Measurements from ENCODE around the gene LYPD6.
"Not testable (repeated sequence)": the region's sequence is repeated elsewhere in the genome, so short reads cannot be mapped to it uniquely, and the experiment has no call there.

LYPD6 gene

DNA sequence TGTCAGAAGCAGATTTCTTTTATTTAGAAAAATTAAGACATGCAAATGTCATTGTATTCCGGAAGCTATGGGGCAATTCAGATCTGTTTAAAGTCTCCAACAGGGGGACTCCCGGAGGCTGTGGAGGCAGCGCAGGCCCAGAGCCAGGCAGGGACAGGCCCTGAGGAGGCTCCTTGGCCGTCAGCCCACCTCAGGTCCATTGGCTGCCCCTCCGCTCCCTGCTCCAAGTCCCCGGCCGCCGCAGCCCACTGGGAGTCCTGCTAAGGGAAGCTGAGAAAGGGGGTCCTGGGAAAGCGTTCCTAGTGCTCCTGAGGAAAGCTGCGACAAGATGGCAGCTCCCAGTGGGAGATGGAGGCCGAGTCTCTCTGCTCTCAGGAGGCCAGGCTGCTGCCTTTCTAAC is 20.0 kb upstream of the LYPD6 start:
- no peak overlapping the region for H3K4me3 ChIP-seq (ENCODE audit: low read length)
- TF ChIP-seq, protein P1, sequence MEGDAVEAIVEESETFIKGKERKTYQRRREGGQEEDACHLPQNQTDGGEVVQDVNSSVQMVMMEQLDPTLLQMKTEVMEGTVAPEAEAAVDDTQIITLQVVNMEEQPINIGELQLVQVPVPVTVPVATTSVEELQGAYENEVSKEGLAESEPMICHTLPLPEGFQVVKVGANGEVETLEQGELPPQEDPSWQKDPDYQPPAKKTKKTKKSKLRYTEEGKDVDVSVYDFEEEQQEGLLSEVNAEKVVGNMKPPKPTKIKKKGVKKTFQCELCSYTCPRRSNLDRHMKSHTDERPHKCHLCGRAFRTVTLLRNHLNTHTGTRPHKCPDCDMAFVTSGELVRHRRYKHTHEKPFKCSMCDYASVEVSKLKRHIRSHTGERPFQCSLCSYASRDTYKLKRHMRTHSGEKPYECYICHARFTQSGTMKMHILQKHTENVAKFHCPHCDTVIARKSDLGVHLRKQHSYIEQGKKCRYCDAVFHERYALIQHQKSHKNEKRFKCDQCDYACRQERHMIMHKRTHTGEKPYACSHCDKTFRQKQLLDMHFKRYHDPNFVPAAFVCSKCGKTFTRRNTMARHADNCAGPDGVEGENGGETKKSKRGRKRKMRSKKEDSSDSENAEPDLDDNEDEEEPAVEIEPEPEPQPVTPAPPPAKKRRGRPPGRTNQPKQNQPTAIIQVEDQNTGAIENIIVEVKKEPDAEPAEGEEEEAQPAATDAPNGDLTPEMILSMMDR (IDR thresholded peaks at IDR 0.05; ENCODE audit: insufficient read depth, low read depth, low read length, missing control alignments), result no peak

DNA sequence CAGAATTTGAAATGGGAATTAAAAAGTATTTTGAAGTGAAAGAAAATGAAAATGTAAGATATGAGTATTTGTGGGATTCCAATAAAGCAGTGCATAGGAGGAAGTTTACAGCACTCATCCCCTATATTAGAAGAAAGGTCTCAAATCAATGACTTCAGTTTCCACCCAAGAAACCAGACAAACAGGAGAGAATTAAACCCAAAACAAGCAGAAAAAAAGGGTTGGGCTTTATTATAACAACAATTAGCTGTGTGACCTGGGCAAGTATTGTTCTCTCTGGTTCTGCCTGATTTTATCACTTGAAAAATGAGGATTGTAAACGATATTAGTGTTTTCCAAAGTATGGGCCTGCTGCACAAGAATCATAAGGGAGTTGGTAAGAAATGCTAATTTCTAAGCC is 18.3 kb upstream of the LYPD6 start:
- no peak overlapping the region for H3K4me3 ChIP-seq (ENCODE audit: low read length)
- DNase-seq (ENCODE audit: low read depth), result no peak
- TF ChIP-seq, protein P1 (IDR thresholded peaks at IDR 0.05; ENCODE audit: insufficient read depth, low read depth, low read length, missing control alignments), result no peak

More for the DNA sequence above, 20.0 kb upstream of the LYPD6 start:
- DNase-seq (ENCODE audit: low read depth), result no peak

DNA sequence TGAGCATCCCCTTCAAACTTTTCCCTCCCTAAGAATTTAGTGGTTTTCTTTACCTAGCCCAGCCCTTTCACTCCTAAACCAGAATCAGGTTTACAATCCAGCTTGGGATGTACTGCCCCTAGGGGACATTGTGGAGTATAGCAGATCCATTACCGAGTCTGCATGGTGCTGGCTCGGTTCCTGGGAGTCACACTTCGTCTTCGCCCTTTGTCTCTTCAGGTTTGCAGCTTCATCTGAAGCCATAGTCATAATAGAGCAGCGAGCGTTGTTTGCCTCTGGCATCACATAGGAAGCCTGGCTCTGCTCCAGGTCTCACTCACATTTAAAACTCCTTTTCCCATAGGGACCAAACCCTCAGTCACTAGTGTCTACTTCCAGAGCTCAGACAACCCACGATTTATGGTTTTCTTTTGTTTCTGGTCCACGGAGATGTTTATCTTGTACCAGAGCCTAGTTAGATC is 16.8 kb upstream of the LYPD6 start:
- DNase-seq (ENCODE audit: low read depth), result peak; percentile 75
- TF ChIP-seq, protein P1 (IDR thresholded peaks at IDR 0.05; ENCODE audit: insufficient read depth, low read depth, low read length, missing control alignments), result peak; percentile 95
- H3K4me3 ChIP-seq (ENCODE audit: low read length), result no peak overlapping the region

DNA sequence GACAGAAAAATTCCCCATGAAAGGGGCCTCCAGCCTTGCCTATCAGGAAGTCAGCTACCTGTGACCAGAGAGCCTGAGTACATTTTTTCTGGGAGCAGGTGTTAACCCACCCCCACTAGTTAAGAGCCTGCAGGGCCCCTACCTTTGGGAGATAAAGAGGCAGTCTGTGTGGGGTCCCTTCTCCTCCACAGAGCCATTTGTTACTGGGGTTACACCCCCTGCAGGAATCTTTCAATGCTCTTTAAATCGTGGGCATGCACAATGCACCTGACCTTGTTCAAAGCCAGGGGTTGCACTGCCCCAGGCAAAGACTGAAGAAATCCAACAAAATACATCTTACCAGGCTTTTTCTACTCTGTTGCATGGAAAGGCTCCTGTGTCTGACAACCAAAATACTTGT is 15.7 kb upstream of the LYPD6 start:
- H3K4me3 ChIP-seq (ENCODE audit: low read length), result no peak overlapping the region
- TF ChIP-seq, protein P1 (IDR thresholded peaks at IDR 0.05; ENCODE audit: insufficient read depth, low read depth, low read length, missing control alignments), result no peak
- no peak for DNase-seq (ENCODE audit: low read depth)

DNA sequence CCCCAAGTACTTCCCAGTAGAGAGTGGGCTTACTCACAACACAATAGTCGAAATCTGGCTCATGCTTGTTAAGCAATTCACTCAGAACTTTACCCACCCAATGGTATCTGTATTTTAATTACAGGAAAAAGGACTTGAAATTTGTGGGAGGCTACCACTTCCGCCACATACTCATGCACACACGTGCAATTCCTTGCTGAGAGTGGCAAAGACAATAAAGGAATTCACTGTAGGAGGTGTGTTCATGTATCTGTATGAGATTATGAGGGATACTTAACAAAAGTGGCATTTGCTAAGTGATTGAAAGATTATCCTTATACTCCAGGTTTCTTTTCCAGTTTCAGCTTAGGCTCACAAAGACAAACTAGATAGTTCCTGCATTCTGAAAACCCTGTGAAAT is 14.9 kb upstream of the LYPD6 start:
- DNase-seq (ENCODE audit: low read depth), result no peak
- H3K4me3 ChIP-seq (ENCODE audit: low read length), result no peak overlapping the region
- TF ChIP-seq, protein P1 (IDR thresholded peaks at IDR 0.05; ENCODE audit: insufficient read depth, low read depth, low read length, missing control alignments), result no peak

DNA sequence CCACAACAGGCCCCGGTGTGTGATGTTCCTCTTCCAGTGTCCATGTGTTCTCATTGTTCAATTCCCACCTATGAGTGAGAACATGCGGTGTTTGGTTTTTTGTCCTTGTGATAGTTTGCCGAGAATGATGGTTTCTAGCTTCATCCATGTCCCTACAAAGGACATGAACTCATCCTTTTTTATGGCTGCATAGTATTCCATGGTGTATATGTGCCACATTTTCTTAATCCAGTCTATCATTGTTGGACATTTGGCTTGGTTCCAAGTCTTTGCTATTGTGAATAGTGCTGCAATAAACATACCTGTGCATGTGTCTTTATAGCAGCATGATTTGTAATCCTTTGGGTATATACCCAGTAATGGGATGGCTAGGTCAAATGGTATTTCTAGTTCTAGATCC is 11.8 kb upstream of the LYPD6 start:
- DNase-seq (ENCODE audit: low read depth), result not testable (repeated sequence)

DNA sequence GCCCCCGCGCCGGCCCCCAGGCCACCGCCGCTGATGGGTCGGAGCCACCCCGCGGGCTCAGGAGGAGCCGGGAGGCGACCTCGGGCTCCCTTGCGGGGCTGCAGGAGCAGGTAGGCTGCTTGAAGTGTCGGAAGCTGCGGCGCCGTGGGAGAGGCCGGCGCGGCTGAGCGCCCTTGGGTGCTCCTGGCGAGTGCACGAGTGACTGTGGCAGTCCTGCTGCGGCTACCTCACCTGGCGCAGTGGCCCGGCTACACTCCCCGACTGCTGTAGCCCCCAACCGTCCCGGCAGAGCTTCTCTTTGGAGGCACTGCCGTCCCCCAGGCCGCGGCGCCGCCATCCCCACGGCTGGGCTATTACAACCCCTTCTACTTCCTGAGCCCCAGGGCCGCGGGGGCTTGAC is 10.0 kb upstream of the LYPD6 start:
- no peak overlapping the region for H3K4me3 ChIP-seq (ENCODE audit: low read length)

More for the DNA sequence above, 11.8 kb upstream of the LYPD6 start:
- H3K4me3 ChIP-seq (ENCODE audit: low read length), result not testable (repeated sequence)

More for the DNA sequence above, 10.0 kb upstream of the LYPD6 start:
- DNase-seq (ENCODE audit: low read depth), result no peak
- TF ChIP-seq, protein P1 (IDR thresholded peaks at IDR 0.05; ENCODE audit: insufficient read depth, low read depth, low read length, missing control alignments), result no peak

Data from epithelial cell of esophagus (primary cell).